ENCODE results near the gene KIF26B.

DNA sequence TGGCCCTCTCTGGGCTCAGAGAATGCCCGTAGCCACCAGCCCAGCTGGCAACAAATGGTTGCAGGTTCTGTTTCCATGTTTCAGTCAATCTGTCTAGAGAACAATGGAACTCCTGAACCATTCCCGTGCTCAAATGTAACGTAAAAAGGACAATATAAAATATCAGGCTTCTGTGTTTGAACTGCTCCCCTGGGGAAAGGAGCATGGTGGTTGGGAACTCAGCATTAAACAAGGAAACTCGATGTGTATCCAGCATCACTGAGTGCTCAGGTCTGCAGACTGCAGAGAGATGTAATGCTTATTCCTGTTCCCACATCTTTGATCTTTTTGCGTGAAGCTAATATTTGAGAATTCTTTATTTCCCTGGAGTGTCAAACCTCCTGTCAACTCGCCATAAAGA is 326.5 kb downstream of the KIF26B start:
- TF ChIP-seq, protein P1, sequence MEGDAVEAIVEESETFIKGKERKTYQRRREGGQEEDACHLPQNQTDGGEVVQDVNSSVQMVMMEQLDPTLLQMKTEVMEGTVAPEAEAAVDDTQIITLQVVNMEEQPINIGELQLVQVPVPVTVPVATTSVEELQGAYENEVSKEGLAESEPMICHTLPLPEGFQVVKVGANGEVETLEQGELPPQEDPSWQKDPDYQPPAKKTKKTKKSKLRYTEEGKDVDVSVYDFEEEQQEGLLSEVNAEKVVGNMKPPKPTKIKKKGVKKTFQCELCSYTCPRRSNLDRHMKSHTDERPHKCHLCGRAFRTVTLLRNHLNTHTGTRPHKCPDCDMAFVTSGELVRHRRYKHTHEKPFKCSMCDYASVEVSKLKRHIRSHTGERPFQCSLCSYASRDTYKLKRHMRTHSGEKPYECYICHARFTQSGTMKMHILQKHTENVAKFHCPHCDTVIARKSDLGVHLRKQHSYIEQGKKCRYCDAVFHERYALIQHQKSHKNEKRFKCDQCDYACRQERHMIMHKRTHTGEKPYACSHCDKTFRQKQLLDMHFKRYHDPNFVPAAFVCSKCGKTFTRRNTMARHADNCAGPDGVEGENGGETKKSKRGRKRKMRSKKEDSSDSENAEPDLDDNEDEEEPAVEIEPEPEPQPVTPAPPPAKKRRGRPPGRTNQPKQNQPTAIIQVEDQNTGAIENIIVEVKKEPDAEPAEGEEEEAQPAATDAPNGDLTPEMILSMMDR (IDR thresholded peaks at IDR 0.05) = no peak
- TF ChIP-seq POLR2A (IDR thresholded peaks at IDR 0.05) = no peak

Data from transverse colon (tissue), 3 donors.